Erythroblast (primary cell): ENCODE results near the gene FGF14.

ENCODE experiments used
- GATA1 ChIP-seq: IDR thresholded peaks from 2 replicates; pipeline ENCODE4 v1.6.1; 2011; ENCODE audit warnings: low read depth, mild to moderate bottlenecking, control low read depth, low read length, moderate library complexity
- POLR2A ChIP-seq: IDR thresholded peaks from 2 replicates; pipeline ENCODE4 v1.6.1; 2011; ENCODE audit warnings: mild to moderate bottlenecking, low read length

GRCh38 chr13:102401766-102402165 is at the start of gene FGF14:
- no peak for TF ChIP-seq POLR2A
- TF ChIP-seq GATA1 = no peak
